ENCODE data around the gene PPP1R3F. TPM values are rescaled to one million over a fixed set of nuclear protein-coding genes. Genes with fewer than 3 reads are reported as not detected.
"Not testable (repeated sequence)": the region's sequence is repeated elsewhere in the genome, so short reads cannot be mapped to it uniquely, and the experiment has no call there.

The PPP1R3F gene
- total and polyA plus RNA-seq, 12 donors, result 2.6 to 11.6 (median 6.1) TPM

GRCh38 chrX:49292400-49293362 is 23.1 kb downstream of the PPP1R3F start:
- TF ChIP-seq CTCF (IDR thresholded peaks at IDR 0.05) (no peak), POLR2A (IDR thresholded peaks at IDR 0.05) (no peak)
- Histone ChIP-seq H3K27ac (no peak overlapping the region), H3K4me3 (no peak overlapping the region), H3K4me1 (replicated peaks in 1 of 2) (no peaks in the 10 kb centered on the region), H3K9me3 (replicated peaks in 1 of 3) (no peaks in the 10 kb centered on the region), H3K36me3 (replicated peaks in 1 of 2) (no peaks in the 10 kb centered on the region), H3K27me3 (peaks cover 9% of the 10 kb centered on the region)
- 68 to 77% (median 74%) methylated on average over 8 to 17 of the region's 17 CpGs for WGBS, 4 donors
- intact Hi-C loops (cut with DNase I), result no loop called here
- DNase-seq, result no peak

- intact Hi-C loops (cut with DNase I); DNase-seq: not testable (repeated sequence)
Observed at GRCh38 chrX:49299293-49299692, 29.7 kb downstream of the PPP1R3F start.

GRCh38 chrX:49300703-49301102 is 31.1 kb downstream of the PPP1R3F start:
- no peaks in the 10 kb centered on the region for H3K36me3 ChIP-seq (replicated peaks in 1 of 2)
- 74 to 91% (median 79%) methylated on average over 1 of the region's 1 CpG for WGBS, 4 donors

More at GRCh38 chrX:49299293-49299692, 29.7 kb downstream of the PPP1R3F start:
- H3K27me3 ChIP-seq; H3K27ac ChIP-seq; H3K4me3 ChIP-seq; H3K9me3 ChIP-seq (replicated peaks in 1 of 3); H3K4me1 ChIP-seq (replicated peaks in 1 of 2); H3K36me3 ChIP-seq (replicated peaks in 1 of 2): not testable (repeated sequence)
- WGBS, 4 donors, result 82 to 92% (median 90%) methylated on average over 2 to 5 of the region's 5 CpGs; no CpG with 5 or more reads in 1 of the 4 donors

GRCh38 chrX:49303346-49303745 is 33.8 kb downstream of the PPP1R3F start, which contains the start of gene GAGE10:
TSS of gene GAGE10 (plus strand) at chrX:49303646. CDS start at chrX:49304860, 1,214 bp downstream.
- Histone ChIP-seq H3K4me3 (no peak within 1 kb of the TSS), H3K27me3 (peaks cover 3% of the 10 kb centered on the region), H3K36me3 (replicated peaks in 1 of 2) (no peaks in the 10 kb centered on the region), H3K27ac (no peak within 1 kb of the TSS), H3K4me1 (replicated peaks in 1 of 2) (no peaks in the 10 kb centered on the region), H3K9me3 (replicated peaks in 1 of 3) (no peaks in the 10 kb centered on the region)
- TF ChIP-seq CTCF (IDR thresholded peaks at IDR 0.05) (no peak), POLR2A (IDR thresholded peaks at IDR 0.05) (no peak)
- 78 to 89% (median 85%) methylated on average over 10 to 15 of the region's 15 CpGs for WGBS, 4 donors
- intact Hi-C loops (cut with DNase I), result no loop called here
- no peak for DNase-seq

More at GRCh38 chrX:49300703-49301102, 31.1 kb downstream of the PPP1R3F start:
- Histone ChIP-seq H3K27ac (no peak overlapping the region), H3K4me3 (no peak overlapping the region), H3K9me3 (replicated peaks in 1 of 3) (no peaks in the 10 kb centered on the region), H3K27me3 (peaks cover 3% of the 10 kb centered on the region), H3K4me1 (replicated peaks in 1 of 2) (no peaks in the 10 kb centered on the region)
- TF ChIP-seq POLR2A (IDR thresholded peaks at IDR 0.05), result no peak
- no peak for TF ChIP-seq CTCF (IDR thresholded peaks at IDR 0.05)
- intact Hi-C loops (cut with DNase I), result no loop called here
- DNase-seq, result no peak

GRCh38 chrX:49307775-49308174 is 38.2 kb downstream of the PPP1R3F start:
- H3K9me3 ChIP-seq (replicated peaks in 1 of 3); H3K27ac ChIP-seq; H3K27me3 ChIP-seq; H3K36me3 ChIP-seq (replicated peaks in 1 of 2); H3K4me3 ChIP-seq; DNase-seq; intact Hi-C loops (cut with DNase I); H3K4me1 ChIP-seq (replicated peaks in 1 of 2): not testable (repeated sequence)
- WGBS, 4 donors, result 32 to 53% (median 44%) methylated on average over 2 of the region's 2 CpGs
